ENCODE results near the gene EPG5. TPM values are rescaled to one million over a fixed set of nuclear protein-coding genes. Genes with fewer than 3 reads are reported as not detected.

The EPG5 gene
- total RNA-seq, 4 donors from 2014 or later = 24.3 to 42.2 (median 35.6) TPM

GRCh38 chr18:45954070-45954934 lies 12.8 kb downstream of the EPG5 start:
- no peaks in the 10 kb centered on the region for H3K4me1 ChIP-seq
- WGBS, 2 donors (ENCODE audit: low coverage in 1 of 2) = 87% methylated on average over 7 of the region's 7 CpGs; no CpG with 5 or more reads in 1 of the 2 donors
- no peaks in the 10 kb centered on the region for H3K27me3 ChIP-seq
- TF ChIP-seq EP300 (IDR thresholded peaks at IDR 0.05; ENCODE audit: low read depth) (no peak), POLR2A (IDR thresholded peaks at IDR 0.05) (no peak), CTCF (IDR thresholded peaks at IDR 0.05) (no peak), POLR2AphosphoS5 (IDR thresholded peaks at IDR 0.05) (no peak)
- DNase-seq = no peak
- H3K4me3 ChIP-seq = no peak overlapping the region
- H3K27ac ChIP-seq = no peak overlapping the region
- intact Hi-C loops (cut with DNase I; ENCODE audit: low total_unique reads) (no loop called here), in situ Hi-C loops (cut with MboI; ENCODE audit: low pct_ligation_motif_present in 1 of 4, low pct_unique_long_range_greater_than_20kb in 1 of 4, low sequenced_read_pairs in 3 of 4) (loop anchor here in 1 of 4 donors (25.0 kb wide), 1 partner anchor 133 kb away; the partner anchor contains the start of gene ATP5F1A)
- peaks cover 0 to 62% (median 16%) of the 10 kb centered on the region in 4 donors for H3K36me3 ChIP-seq
- H3K9me3 ChIP-seq = no peaks in the 10 kb centered on the region

GRCh38 chr18:45951016-45951714 lies 16.0 kb downstream of the EPG5 start:
- H3K36me3 ChIP-seq = peaks cover 0 to 94% (median 25%) of the 10 kb centered on the region in 4 donors
- 70 to 80% methylated on average over 4 of the region's 4 CpGs for WGBS, 2 donors (ENCODE audit: low coverage in 1 of 2)
- in situ Hi-C loops (cut with MboI; ENCODE audit: low pct_ligation_motif_present in 1 of 4, low pct_unique_long_range_greater_than_20kb in 1 of 4, low sequenced_read_pairs in 3 of 4) = loop anchor here in 1 of 4 donors (25.0 kb wide), 1 partner anchor 136 kb away; the partner anchor contains the start of gene ATP5F1A
- H3K9me3 ChIP-seq = no peaks in the 10 kb centered on the region
- H3K4me3 ChIP-seq = no peak overlapping the region
- H3K4me1 ChIP-seq = no peaks in the 10 kb centered on the region
- H3K27ac ChIP-seq = no peak overlapping the region
- TF ChIP-seq CTCF (IDR thresholded peaks at IDR 0.05) (no peak), EP300 (IDR thresholded peaks at IDR 0.05; ENCODE audit: low read depth) (no peak), POLR2A (IDR thresholded peaks at IDR 0.05) (no peak), POLR2AphosphoS5 (IDR thresholded peaks at IDR 0.05) (no peak)
- intact Hi-C loops (cut with DNase I; ENCODE audit: low total_unique reads) = no loop called here
- H3K27me3 ChIP-seq = no peaks in the 10 kb centered on the region
- no peak for DNase-seq

- no peaks in the 10 kb centered on the region for H3K4me1 ChIP-seq
- TF ChIP-seq EP300 (IDR thresholded peaks at IDR 0.05; ENCODE audit: low read depth) = no peak
- no peak for TF ChIP-seq POLR2A (IDR thresholded peaks at IDR 0.05)
- no peak for TF ChIP-seq CTCF (IDR thresholded peaks at IDR 0.05)
- TF ChIP-seq POLR2AphosphoS5 (IDR thresholded peaks at IDR 0.05) = no peak
- H3K9me3 ChIP-seq = no peaks in the 10 kb centered on the region
- 77% methylated on average over 5 of the region's 5 CpGs; no CpG with 5 or more reads in 1 of the 2 donors for WGBS, 2 donors (ENCODE audit: low coverage in 1 of 2)
- in situ Hi-C loops (cut with MboI; ENCODE audit: low pct_ligation_motif_present in 1 of 4, low pct_unique_long_range_greater_than_20kb in 1 of 4, low sequenced_read_pairs in 3 of 4) (loop anchor here in 2 of 4 donors (10.0 to 25.0 kb wide), 2 partner anchors 129 to 142 kb away; partner anchors contain the start of genes ATP5F1A (in 1 of the 2) and PSTPIP2 (in 1 of the 2)), intact Hi-C loops (cut with DNase I; ENCODE audit: low total_unique reads) (no loop called here)
- no peak overlapping the region for H3K4me3 ChIP-seq
- DNase-seq = no peak
- H3K27me3 ChIP-seq = no peaks in the 10 kb centered on the region
- peaks cover 0 to 98% (median 29%) of the 10 kb centered on the region in 4 donors for H3K36me3 ChIP-seq
- H3K27ac ChIP-seq = no peak overlapping the region
Measured at GRCh38 chr18:45945669-45946068, 21.5 kb downstream of the EPG5 start.

GRCh38 chr18:45940724-45941123 lies 26.4 kb downstream of the EPG5 start:
- intact Hi-C loops (cut with DNase I; ENCODE audit: low total_unique reads) = no loop called here
- WGBS, 2 donors (ENCODE audit: low coverage in 1 of 2) = 68 to 71% methylated on average over 2 of the region's 2 CpGs
- in situ Hi-C loops (cut with MboI; ENCODE audit: low pct_ligation_motif_present in 1 of 4, low pct_unique_long_range_greater_than_20kb in 1 of 4, low sequenced_read_pairs in 3 of 4) = loop anchor here in 2 of 4 donors (10.0 to 25.0 kb wide), 2 partner anchors 134 to 147 kb away; partner anchors contain the start of genes ATP5F1A (in 1 of the 2) and PSTPIP2 (in 1 of the 2)
- DNase-seq = no peak
- no peak for TF ChIP-seq POLR2AphosphoS5 (IDR thresholded peaks at IDR 0.05)
- no peak for TF ChIP-seq POLR2A (IDR thresholded peaks at IDR 0.05)
- TF ChIP-seq CTCF (IDR thresholded peaks at IDR 0.05) = no peak
- no peak for TF ChIP-seq EP300 (IDR thresholded peaks at IDR 0.05; ENCODE audit: low read depth)
- Histone ChIP-seq H3K36me3 (peaks cover 0 to 72% (median 27%) of the 10 kb centered on the region in 4 donors), H3K27me3 (no peaks in the 10 kb centered on the region), H3K4me1 (no peaks in the 10 kb centered on the region), H3K27ac (no peak overlapping the region), H3K9me3 (no peaks in the 10 kb centered on the region), H3K4me3 (no peak overlapping the region)
